WTC11 (cell line): ENCODE measurements around the gene CLASP1. TPM values are rescaled to one million over a fixed set of nuclear protein-coding genes. Genes with fewer than 3 reads are reported as not detected.

Experiments used
- ATAC-seq: fragments of 200-7000 bp; cut with Tn5 transposase; 2 replicates; pipeline ENCODE4 v1.10.0; 2021; ENCODE audit warnings: mild to moderate bottlenecking, moderate library complexity
- CTCF ChIA-PET: fragments of 300-600 bp; sonication (Branson Sonifier 250); formaldehyde crosslinking; loops from one replicate; lab custom pipeline; 2021; ENCODE audit warnings: antibody characterized with exemption; lab: Charles Lee
- POLR2A ChIA-PET: fragments of 350-600 bp; sonication (Branson Sonifier 250); formaldehyde crosslinking; loops from one replicate; lab custom pipeline; 2021; ENCODE audit warnings: antibody characterized with exemption; lab: Charles Lee
- DNase-seq: peaks from one replicate; pipeline ENCODE4 v3.0.0; 2021; ENCODE audit warnings: low spot score
- H3K27ac Mint-ChIP-seq: 2 replicates; pipeline ENCODE4 v1.8.0; 2021; ENCODE audit warnings: mixed read lengths
- H3K27me3 Mint-ChIP-seq: 2 replicates; pipeline ENCODE4 v1.8.0; 2021; ENCODE audit warnings: low read depth, mild to moderate bottlenecking, moderate library complexity, mixed read lengths
- H3K36me3 Mint-ChIP-seq: 2 replicates; pipeline ENCODE4 v1.8.0; 2021; ENCODE audit warnings: mixed read lengths
- H3K4me1 Mint-ChIP-seq: 2 replicates; pipeline ENCODE4 v1.8.0; 2022; ENCODE audit warnings: mixed read lengths
- H3K4me3 Mint-ChIP-seq: 2 replicates; pipeline ENCODE4 v1.8.0; 2021; ENCODE audit warnings: mild to moderate bottlenecking, moderate library complexity, mixed read lengths
- H3K9me3 Mint-ChIP-seq: 2 replicates; pipeline ENCODE4 v1.8.0; 2021; ENCODE audit warnings: mixed read lengths
- CBFB ChIP-seq: sonication (generic); formaldehyde crosslinking; IDR thresholded peaks from 2 replicates; pipeline ENCODE4 v1.8.1; 2022; ENCODE audit warnings: mild to moderate bottlenecking, low read depth, missing genetic modification reagents
- CREB1 ChIP-seq: sonication (generic); formaldehyde crosslinking; IDR thresholded peaks from 2 replicates; pipeline ENCODE4 v1.8.0; 2023; ENCODE audit warnings: mild to moderate bottlenecking, missing genetic modification reagents
- GRHL2 ChIP-seq: fragments of 250-450 bp; sonication (Bioruptor Pico); IDR thresholded peaks from 2 replicates; pipeline ENCODE4 v1.8.0; 2022; ENCODE audit warnings: mild to moderate bottlenecking, moderate library complexity; ENCODE audit not compliant: insufficient replicate concordance, severe bottlenecking
- GTF2I ChIP-seq: fragments of 250-450 bp; sonication (Bioruptor Pico); conservative IDR thresholded peaks from 2 replicates; pipeline ENCODE4 v1.4.0; 2021; ENCODE audit warnings: mild to moderate bottlenecking
- NFE2L1 ChIP-seq: sonication (generic); formaldehyde crosslinking; IDR thresholded peaks from 2 replicates; pipeline ENCODE4 v1.8.1; 2023; ENCODE audit warnings: missing genetic modification reagents
- NR3C1 ChIP-seq: sonication (generic); formaldehyde crosslinking; conservative IDR thresholded peaks from 2 replicates; pipeline ENCODE4 v1.8.1; 2023; ENCODE audit warnings: low read depth, mild to moderate bottlenecking, missing genetic modification reagents
- OVOL2 ChIP-seq: fragments of 250-450 bp; sonication (Bioruptor Pico); IDR thresholded peaks from 2 replicates; pipeline ENCODE4 v1.9.0; 2021; ENCODE audit warnings: mild to moderate bottlenecking, borderline replicate concordance
- RORB ChIP-seq: fragments of 250-450 bp; sonication (Bioruptor Pico); IDR thresholded peaks from 2 replicates; pipeline ENCODE4 v1.9.0; 2021; ENCODE audit warnings: mild to moderate bottlenecking
- SMAD3 ChIP-seq: sonication (generic); formaldehyde crosslinking; IDR thresholded peaks from 2 replicates; pipeline ENCODE4 v1.8.0; 2022; ENCODE audit warnings: missing genetic modification reagents, mild to moderate bottlenecking, borderline replicate concordance
- SMAD4 ChIP-seq: sonication (generic); formaldehyde crosslinking; IDR thresholded peaks from 2 replicates; pipeline ENCODE4 v1.8.0; 2022; ENCODE audit warnings: mild to moderate bottlenecking, missing genetic modification reagents
- TEAD1 ChIP-seq: sonication (generic); formaldehyde crosslinking; IDR thresholded peaks from 2 replicates; pipeline ENCODE4 v1.8.0; 2022; ENCODE audit warnings: mild to moderate bottlenecking, missing genetic modification reagents
- TEAD4 ChIP-seq: sonication (generic); formaldehyde crosslinking; IDR thresholded peaks from 2 replicates; pipeline ENCODE4 v1.8.0; 2022; ENCODE audit warnings: mild to moderate bottlenecking, missing genetic modification reagents
- ZNF121 ChIP-seq: sonication (generic); formaldehyde crosslinking; IDR thresholded peaks from 2 replicates; pipeline ENCODE4 v1.8.0; 2023; ENCODE audit warnings: missing genetic modification reagents
- ZNF232 ChIP-seq: sonication (generic); formaldehyde crosslinking; IDR thresholded peaks from 2 replicates; pipeline ENCODE4 v1.8.0; 2022; ENCODE audit warnings: mild to moderate bottlenecking, missing genetic modification reagents
- ZNF671 ChIP-seq: fragments of 250-450 bp; sonication (Bioruptor Pico); IDR thresholded peaks from 2 replicates; pipeline ENCODE4 v1.8.0; 2021; ENCODE audit warnings: mild to moderate bottlenecking
- total RNA-seq: library from RNA; stranded (reverse); gene quantifications from 3 replicates; pipeline ENCODE4 v1.2.3, GENCODE V29; 2021
- TF ChIP-seq, protein P1 (sequence below): sonication (generic); formaldehyde crosslinking; IDR thresholded peaks from 2 replicates; pipeline ENCODE4 v1.8.1; 2022; ENCODE audit warnings: missing genetic modification reagents, borderline replicate concordance
- TF ChIP-seq, protein P2 (sequence below): fragments of 250-450 bp; sonication (Bioruptor Pico); IDR thresholded peaks from 2 replicates; pipeline ENCODE4 v1.8.0; 2021; ENCODE audit warnings: mild to moderate bottlenecking
- TF ChIP-seq, protein P3 (sequence below): sonication (generic); formaldehyde crosslinking; IDR thresholded peaks from 2 replicates; pipeline ENCODE4 v1.8.0; 2022; ENCODE audit warnings: mild to moderate bottlenecking, missing genetic modification reagents
- TF ChIP-seq, protein P4 (sequence below): fragments of 250-450 bp; sonication (Bioruptor Pico); IDR thresholded peaks from 2 replicates; pipeline ENCODE4 v1.9.0; 2021; ENCODE audit warnings: moderate library complexity, mild to moderate bottlenecking, inconsistent platforms, borderline replicate concordance
- TF ChIP-seq, protein P5 (sequence below): sonication (generic); formaldehyde crosslinking; conservative IDR thresholded peaks from 2 replicates; pipeline ENCODE4 v1.8.1; 2023; ENCODE audit warnings: mild to moderate bottlenecking, low read depth, missing genetic modification reagents, moderate library complexity

The CLASP1 gene
- total RNA-seq, 1 experiment from 2014 or later, result 50.0 TPM

DNA sequence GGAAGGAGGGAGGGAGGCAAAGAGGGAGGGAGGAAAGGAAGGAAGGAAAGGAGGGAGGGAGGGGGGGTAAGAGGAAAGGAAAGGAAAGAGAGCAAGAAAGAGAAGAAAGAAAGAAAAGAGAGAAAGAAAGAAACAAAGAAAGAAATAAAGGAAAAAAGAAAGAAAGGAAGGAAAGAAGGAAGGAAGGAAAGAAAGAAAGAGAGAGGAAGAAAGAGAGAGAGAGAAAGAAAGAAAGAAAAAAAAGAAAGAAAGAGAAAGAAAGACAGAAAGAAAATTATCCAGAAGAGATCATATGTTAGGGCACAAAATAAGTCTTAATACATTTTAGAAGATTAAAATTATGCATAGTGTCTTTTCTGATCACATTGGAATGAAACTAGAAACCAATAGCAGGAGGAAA, 339.9 kb downstream of the CLASP1 start:
- no peak overlapping the region for H3K4me3 Mint-ChIP-seq
- ChIA-PET CTCF (interaction anchor here (0.9 kb wide), 1 partner anchor 229 kb away, joined by 3 read pairs; no protein-coding TSS in a partner anchor), POLR2A (no interaction called here)
- no peaks in the 10 kb centered on the region; the same call in none of the 2 replicates for H3K27me3 Mint-ChIP-seq
- ATAC-seq, result no peak
- TF ChIP-seq ZNF232 (CRISPR knock-in tag) (no peak), OVOL2 (CRISPR knock-in tag) (no peak), GTF2I (CRISPR knock-in tag) (no peak), ZNF121 (no peak), CREB1 (no peak)
- TF ChIP-seq, protein P1, sequence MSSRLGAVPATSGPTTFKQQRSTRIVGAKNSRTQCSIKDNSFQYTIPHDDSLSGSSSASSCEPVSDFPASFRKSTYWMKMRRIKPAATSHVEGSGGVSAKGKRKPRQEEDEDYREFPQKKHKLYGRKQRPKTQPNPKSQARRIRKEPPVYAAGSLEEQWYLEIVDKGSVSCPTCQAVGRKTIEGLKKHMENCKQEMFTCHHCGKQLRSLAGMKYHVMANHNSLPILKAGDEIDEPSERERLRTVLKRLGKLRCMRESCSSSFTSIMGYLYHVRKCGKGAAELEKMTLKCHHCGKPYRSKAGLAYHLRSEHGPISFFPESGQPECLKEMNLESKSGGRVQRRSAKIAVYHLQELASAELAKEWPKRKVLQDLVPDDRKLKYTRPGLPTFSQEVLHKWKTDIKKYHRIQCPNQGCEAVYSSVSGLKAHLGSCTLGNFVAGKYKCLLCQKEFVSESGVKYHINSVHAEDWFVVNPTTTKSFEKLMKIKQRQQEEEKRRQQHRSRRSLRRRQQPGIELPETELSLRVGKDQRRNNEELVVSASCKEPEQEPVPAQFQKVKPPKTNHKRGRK (CRISPR knock-in tag), result peak; percentile 76; the same call in 1 of the 2 replicates
- no peaks in the 10 kb centered on the region; the same call in 1 of the 2 replicates for H3K9me3 Mint-ChIP-seq
- no peak for DNase-seq
- H3K27ac Mint-ChIP-seq, result no peak overlapping the region
- H3K4me1 Mint-ChIP-seq, result no peaks in the 10 kb centered on the region
- no peaks in the 10 kb centered on the region for H3K36me3 Mint-ChIP-seq

DNA sequence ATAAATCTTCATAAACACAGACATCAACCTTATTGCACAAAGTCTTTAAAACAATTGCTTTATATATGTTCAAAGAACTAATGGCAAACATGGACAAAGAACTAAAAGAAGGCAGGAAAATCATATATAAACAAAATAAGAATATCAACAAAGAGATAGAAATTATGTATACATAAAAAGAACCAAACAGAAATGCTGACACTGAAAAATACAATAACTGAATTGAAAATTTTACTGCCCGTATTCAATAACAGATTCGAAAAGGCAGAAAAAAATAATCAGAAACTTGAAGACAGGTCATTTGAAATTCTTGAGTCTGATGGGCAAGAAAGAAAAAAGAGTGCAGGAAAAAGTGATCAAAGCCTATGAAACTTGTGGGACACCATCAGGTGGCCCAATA, 342.2 kb downstream of the CLASP1 start:
- no peaks in the 10 kb centered on the region for H3K4me1 Mint-ChIP-seq
- no peak overlapping the region for H3K4me3 Mint-ChIP-seq
- ChIA-PET POLR2A (no interaction called here), CTCF (no interaction called here)
- no peaks in the 10 kb centered on the region; the same call in 1 of the 2 replicates for H3K9me3 Mint-ChIP-seq
- no peak for ATAC-seq
- DNase-seq, result no peak
- H3K36me3 Mint-ChIP-seq, result no peaks in the 10 kb centered on the region
- no peak overlapping the region for H3K27ac Mint-ChIP-seq
- no peak for TF ChIP-seq TEAD1 (CRISPR knock-in tag)
- no peak for TF ChIP-seq NR3C1 (CRISPR knock-in tag)
- TF ChIP-seq, protein P2, sequence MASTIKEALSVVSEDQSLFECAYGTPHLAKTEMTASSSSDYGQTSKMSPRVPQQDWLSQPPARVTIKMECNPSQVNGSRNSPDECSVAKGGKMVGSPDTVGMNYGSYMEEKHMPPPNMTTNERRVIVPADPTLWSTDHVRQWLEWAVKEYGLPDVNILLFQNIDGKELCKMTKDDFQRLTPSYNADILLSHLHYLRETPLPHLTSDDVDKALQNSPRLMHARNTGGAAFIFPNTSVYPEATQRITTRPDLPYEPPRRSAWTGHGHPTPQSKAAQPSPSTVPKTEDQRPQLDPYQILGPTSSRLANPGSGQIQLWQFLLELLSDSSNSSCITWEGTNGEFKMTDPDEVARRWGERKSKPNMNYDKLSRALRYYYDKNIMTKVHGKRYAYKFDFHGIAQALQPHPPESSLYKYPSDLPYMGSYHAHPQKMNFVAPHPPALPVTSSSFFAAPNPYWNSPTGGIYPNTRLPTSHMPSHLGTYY (CRISPR knock-in tag), result no peak
- TF ChIP-seq, protein P1 (CRISPR knock-in tag), result no peak
- TF ChIP-seq SMAD4 (CRISPR knock-in tag), result no peak
- TF ChIP-seq GTF2I (CRISPR knock-in tag), result no peak
- no peak for TF ChIP-seq NFE2L1 (CRISPR knock-in tag)
- TF ChIP-seq, protein P3, sequence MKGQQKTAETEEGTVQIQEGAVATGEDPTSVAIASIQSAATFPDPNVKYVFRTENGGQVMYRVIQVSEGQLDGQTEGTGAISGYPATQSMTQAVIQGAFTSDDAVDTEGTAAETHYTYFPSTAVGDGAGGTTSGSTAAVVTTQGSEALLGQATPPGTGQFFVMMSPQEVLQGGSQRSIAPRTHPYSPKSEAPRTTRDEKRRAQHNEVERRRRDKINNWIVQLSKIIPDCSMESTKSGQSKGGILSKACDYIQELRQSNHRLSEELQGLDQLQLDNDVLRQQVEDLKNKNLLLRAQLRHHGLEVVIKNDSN (CRISPR knock-in tag), result no peak
- TF ChIP-seq CBFB (CRISPR knock-in tag), result no peak
- TF ChIP-seq GRHL2 (CRISPR knock-in tag), result no peak
- no peak for TF ChIP-seq RORB (CRISPR knock-in tag)
- TF ChIP-seq, protein P4, sequence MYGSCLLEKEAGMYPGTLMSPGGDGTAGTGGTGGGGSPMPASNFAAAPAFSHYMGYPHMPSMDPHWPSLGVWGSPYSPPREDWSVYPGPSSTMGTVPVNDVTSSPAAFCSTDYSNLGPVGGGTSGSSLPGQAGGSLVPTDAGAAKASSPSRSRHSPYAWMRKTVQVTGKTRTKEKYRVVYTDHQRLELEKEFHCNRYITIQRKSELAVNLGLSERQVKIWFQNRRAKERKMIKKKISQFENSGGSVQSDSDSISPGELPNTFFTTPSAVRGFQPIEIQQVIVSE, result no peak
- no peak for TF ChIP-seq SMAD3
- no peak for TF ChIP-seq ZNF671 (CRISPR knock-in tag)
- no peak for TF ChIP-seq TEAD4 (CRISPR knock-in tag)
- TF ChIP-seq, protein P5, sequence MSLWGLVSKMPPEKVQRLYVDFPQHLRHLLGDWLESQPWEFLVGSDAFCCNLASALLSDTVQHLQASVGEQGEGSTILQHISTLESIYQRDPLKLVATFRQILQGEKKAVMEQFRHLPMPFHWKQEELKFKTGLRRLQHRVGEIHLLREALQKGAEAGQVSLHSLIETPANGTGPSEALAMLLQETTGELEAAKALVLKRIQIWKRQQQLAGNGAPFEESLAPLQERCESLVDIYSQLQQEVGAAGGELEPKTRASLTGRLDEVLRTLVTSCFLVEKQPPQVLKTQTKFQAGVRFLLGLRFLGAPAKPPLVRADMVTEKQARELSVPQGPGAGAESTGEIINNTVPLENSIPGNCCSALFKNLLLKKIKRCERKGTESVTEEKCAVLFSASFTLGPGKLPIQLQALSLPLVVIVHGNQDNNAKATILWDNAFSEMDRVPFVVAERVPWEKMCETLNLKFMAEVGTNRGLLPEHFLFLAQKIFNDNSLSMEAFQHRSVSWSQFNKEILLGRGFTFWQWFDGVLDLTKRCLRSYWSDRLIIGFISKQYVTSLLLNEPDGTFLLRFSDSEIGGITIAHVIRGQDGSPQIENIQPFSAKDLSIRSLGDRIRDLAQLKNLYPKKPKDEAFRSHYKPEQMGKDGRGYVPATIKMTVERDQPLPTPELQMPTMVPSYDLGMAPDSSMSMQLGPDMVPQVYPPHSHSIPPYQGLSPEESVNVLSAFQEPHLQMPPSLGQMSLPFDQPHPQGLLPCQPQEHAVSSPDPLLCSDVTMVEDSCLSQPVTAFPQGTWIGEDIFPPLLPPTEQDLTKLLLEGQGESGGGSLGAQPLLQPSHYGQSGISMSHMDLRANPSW (CRISPR knock-in tag), result no peak
- no peak for TF ChIP-seq OVOL2 (CRISPR knock-in tag)
- H3K27me3 Mint-ChIP-seq, result no peaks in the 10 kb centered on the region; the same call in none of the 2 replicates
